CD4-positive, CD25-positive, alpha-beta regulatory T cell (primary cell): ENCODE results near the gene CAMKMT. TPM values are rescaled to one million over a fixed set of nuclear protein-coding genes. Genes with fewer than 3 reads are reported as not detected.

Experiments used
- ATAC-seq, 2 donors: fragments of 150-1000 bp; cut with Tn5 transposase; one replicate each; pipeline ENCODE4 v1.10.0; 2021; ENCODE audit warnings: low read depth in 2 of 2, moderate number of reproducible peaks in 2 of 2, moderate library complexity in 1 of 2
- DNase-seq, 3 donors: peaks; one replicate each; pipeline versions ENCODE4 v3.0.0 to v3.0.0-alpha.2; 2012 to 2022; ENCODE audit warnings: mixed read lengths in 1 of 3
- H3K27ac ChIP-seq: one replicate; pipeline ENCODE4 v1.7.0; 2013; ENCODE audit warnings: mild to moderate bottlenecking, low read length; ENCODE audit not compliant: insufficient read depth, poor library complexity, severe bottlenecking
- H3K27me3 ChIP-seq: one replicate; pipeline ENCODE4 v1.7.0; 2013; ENCODE audit warnings: low read length; ENCODE audit not compliant: control insufficient read depth, insufficient read depth
- H3K36me3 ChIP-seq: one replicate; pipeline ENCODE4 v1.7.0; 2013; ENCODE audit warnings: mild to moderate bottlenecking, low read length, moderate library complexity; ENCODE audit not compliant: control insufficient read depth, insufficient read depth
- H3K4me1 ChIP-seq: 2 replicates; pipeline ENCODE4 v1.7.0; 2013; ENCODE audit warnings: mild to moderate bottlenecking, low read length; ENCODE audit not compliant: insufficient read depth, control insufficient read depth, poor library complexity, severe bottlenecking
- H3K4me3 ChIP-seq: one replicate; pipeline ENCODE4 v1.7.0; 2013; ENCODE audit warnings: low read depth, mild to moderate bottlenecking, low read length, moderate library complexity
- H3K9me3 ChIP-seq, 2 experiments: 1 replicate in 1 of 2; 2 replicates in 1 of 2; pipeline ENCODE4 v1.7.0; 2013; ENCODE audit warnings: low read length in 2 of 2, mild to moderate bottlenecking in 1 of 2, moderate library complexity in 1 of 2; ENCODE audit not compliant: control insufficient read depth in 2 of 2
- H3K27ac Mint-ChIP-seq, 3 donors: one replicate each; pipeline ENCODE4 v1.8.0; 2020 to 2022; ENCODE audit warnings: mild to moderate bottlenecking in 3 of 3, mixed read lengths in 3 of 3, moderate library complexity in 2 of 3
- H3K27me3 Mint-ChIP-seq: one replicate; pipeline ENCODE4 v1.8.0; 2022; ENCODE audit warnings: mild to moderate bottlenecking, mixed read lengths
- H3K36me3 Mint-ChIP-seq: one replicate; pipeline ENCODE4 v1.8.0; 2020; ENCODE audit warnings: mixed read lengths
- H3K4me1 Mint-ChIP-seq, 4 donors: one replicate each; pipeline ENCODE4 v1.8.0; 2020 to 2022; ENCODE audit warnings: mixed read lengths in 4 of 4, mild to moderate bottlenecking in 1 of 4
- H3K4me3 Mint-ChIP-seq, 4 donors: one replicate each; pipeline ENCODE4 v1.8.0; 2020 to 2022; ENCODE audit warnings: mild to moderate bottlenecking in 4 of 4, mixed read lengths in 4 of 4, moderate library complexity in 3 of 4
- H3K9me3 Mint-ChIP-seq, 7 donors: one replicate each; pipeline ENCODE4 v1.8.0; 2020 to 2022; ENCODE audit warnings: mixed read lengths in 7 of 7, mild to moderate bottlenecking in 3 of 7, moderate library complexity in 2 of 7
- polyA plus RNA-seq, 4 donors: library from polyadenylated mRNA; unstranded; fragments of 300-500 nt; fragmentation: Illumina TruSeq; gene quantifications; one replicate each; pipeline ENCODE4 v1.2.3, GENCODE V29; 2021
- total RNA-seq: library from RNA; stranded (reverse); gene quantifications from one replicate; pipeline ENCODE4 v1.2.3, GENCODE V29; 2022

The CAMKMT gene
- total and polyA plus RNA-seq, 5 donors from 2014 or later, result 17.6 to 27.6 (median 19.5) TPM

DNA sequence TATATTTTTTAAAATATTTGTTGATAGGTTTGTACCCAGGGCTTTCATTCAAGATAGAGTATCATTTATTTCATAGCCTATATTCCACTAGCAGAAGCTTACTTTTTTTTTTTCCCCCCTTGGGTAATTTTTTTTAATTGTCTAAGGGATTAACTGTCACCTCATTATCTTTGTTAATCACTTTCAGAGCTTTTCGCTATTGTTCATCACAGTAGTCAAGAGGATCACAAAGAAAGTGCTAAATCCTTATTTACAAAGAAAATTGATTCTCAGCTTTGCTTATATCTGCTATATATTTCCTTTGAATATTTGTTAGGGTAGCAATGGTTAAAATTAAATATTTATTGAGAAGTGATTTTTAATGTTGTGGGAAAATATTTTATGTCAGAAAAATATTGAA is 59.0 kb downstream of the CAMKMT start:
- DNase-seq (no peak), ATAC-seq (no peak)
- H3K36me3 Mint-ChIP-seq, result peaks cover 25% of the 10 kb centered on the region
- H3K4me1 Mint-ChIP-seq, result peaks cover 0 to 12% (median 7%) of the 10 kb centered on the region in 4 donors
- Histone ChIP-seq H3K36me3 (no peaks in the 10 kb centered on the region), H3K27ac (no peak overlapping the region), H3K27me3 (no peaks in the 10 kb centered on the region), H3K4me1 (no peaks in the 10 kb centered on the region), H3K4me3 (no peak overlapping the region), H3K9me3 (no peaks in the 10 kb centered on the region)
- no peaks in the 10 kb centered on the region for H3K27me3 Mint-ChIP-seq
- H3K9me3 Mint-ChIP-seq, result no peaks in the 10 kb centered on the region
- no peak overlapping the region for H3K4me3 Mint-ChIP-seq
- H3K27ac Mint-ChIP-seq, result no peak overlapping the region

DNA sequence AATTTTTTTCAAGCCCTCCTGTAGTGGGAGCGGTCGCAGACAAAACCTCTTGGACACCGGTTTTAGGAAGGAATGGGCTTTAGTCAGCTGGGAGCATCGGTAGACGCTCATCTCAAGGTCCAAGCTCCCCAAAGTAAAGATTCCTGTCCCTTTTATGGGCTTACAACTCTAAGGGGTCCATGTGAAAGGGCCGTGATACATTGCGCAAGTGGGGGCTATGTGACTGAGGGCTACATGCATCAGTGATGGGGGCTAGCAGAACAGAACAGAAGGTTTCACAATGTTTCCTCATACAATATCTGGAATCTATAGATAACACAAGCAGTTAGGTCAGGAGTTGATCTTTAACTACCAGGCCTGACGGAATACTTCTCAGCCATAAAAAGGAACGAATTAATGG is 62.5 kb downstream of the CAMKMT start:
- Mint-ChIP-seq H3K27ac (no peak overlapping the region), H3K4me1 (peaks cover 0 to 9% (median 0%) of the 10 kb centered on the region in 4 donors), H3K4me3 (no peak overlapping the region), H3K9me3 (peaks cover 0 to 2% (median 0%) of the 10 kb centered on the region in 7 donors), H3K27me3 (no peaks in the 10 kb centered on the region), H3K36me3 (peaks cover 35% of the 10 kb centered on the region)
- Histone ChIP-seq H3K9me3 (no peaks in the 10 kb centered on the region), H3K4me1 (no peaks in the 10 kb centered on the region), H3K27ac (no peak overlapping the region), H3K36me3 (no peaks in the 10 kb centered on the region), H3K27me3 (no peaks in the 10 kb centered on the region), H3K4me3 (no peak overlapping the region)
- DNase-seq (no peak), ATAC-seq (no peak)

DNA sequence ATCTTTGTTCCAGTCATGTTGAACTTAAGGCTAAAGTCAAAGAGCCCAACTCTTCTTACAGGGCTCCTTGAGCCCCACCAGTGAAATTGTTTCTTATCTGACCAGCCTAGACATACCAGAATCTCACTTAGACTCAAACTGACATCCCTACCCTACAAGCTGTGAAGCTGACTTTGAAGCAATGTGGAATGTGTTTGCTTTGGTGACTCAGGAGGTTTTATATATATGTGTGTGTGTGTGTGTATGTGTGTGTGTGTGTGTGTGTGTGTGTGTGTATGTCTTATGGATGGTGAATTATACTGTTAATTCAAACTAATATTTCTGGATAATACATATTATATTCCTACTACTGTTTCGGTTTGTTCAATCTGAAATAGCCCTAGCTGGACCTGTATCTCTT is 67.3 kb downstream of the CAMKMT start:
- Mint-ChIP-seq H3K36me3 (peaks cover 20% of the 10 kb centered on the region), H3K27ac (no peak overlapping the region), H3K4me3 (no peak overlapping the region), H3K27me3 (no peaks in the 10 kb centered on the region), H3K9me3 (peaks cover 0 to 2% (median 0%) of the 10 kb centered on the region in 7 donors), H3K4me1 (peaks cover 6 to 14% (median 12%) of the 10 kb centered on the region in 4 donors)
- no peak overlapping the region for H3K4me3 ChIP-seq
- DNase-seq, result no peak
- no peaks in the 10 kb centered on the region for H3K4me1 ChIP-seq
- ATAC-seq, result no peak
- H3K9me3 ChIP-seq, result no peaks in the 10 kb centered on the region
- no peaks in the 10 kb centered on the region for H3K27me3 ChIP-seq
- no peaks in the 10 kb centered on the region for H3K36me3 ChIP-seq
- H3K27ac ChIP-seq, result no peak overlapping the region

DNA sequence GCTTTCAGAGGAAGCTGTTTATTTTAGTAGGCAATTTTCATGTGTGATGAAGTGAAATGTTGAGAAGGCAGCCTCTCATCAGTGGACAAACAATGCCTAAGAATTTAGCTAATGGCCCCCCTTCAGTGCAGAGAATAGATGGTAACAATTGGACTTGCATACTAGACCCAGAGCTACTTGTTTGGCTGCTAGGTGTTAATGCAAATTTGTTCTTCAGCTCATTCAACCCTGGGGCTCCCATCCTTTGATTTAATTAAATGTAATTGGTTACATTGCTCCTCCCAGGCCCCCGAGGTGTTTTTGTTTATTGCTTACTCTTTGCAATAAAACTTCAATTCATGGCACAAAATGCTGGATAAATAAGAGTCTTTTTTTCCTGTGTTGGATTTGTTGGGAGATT is 68.6 kb downstream of the CAMKMT start:
- H3K27ac ChIP-seq, result no peak overlapping the region
- H3K27me3 ChIP-seq, result no peaks in the 10 kb centered on the region
- H3K4me3 Mint-ChIP-seq, result no peak overlapping the region
- ATAC-seq (no peak), DNase-seq (no peak)
- H3K4me3 ChIP-seq, result no peak overlapping the region
- H3K36me3 Mint-ChIP-seq, result peaks cover 19% of the 10 kb centered on the region
- no peaks in the 10 kb centered on the region for H3K4me1 ChIP-seq
- H3K27ac Mint-ChIP-seq, result peak overlapping the region in 1 of 3 donors; percentile 21
- no peaks in the 10 kb centered on the region for H3K9me3 ChIP-seq
- H3K9me3 Mint-ChIP-seq, result peaks cover 0 to 2% (median 0%) of the 10 kb centered on the region in 7 donors
- no peaks in the 10 kb centered on the region for H3K36me3 ChIP-seq
- no peaks in the 10 kb centered on the region for H3K27me3 Mint-ChIP-seq
- H3K4me1 Mint-ChIP-seq, result peaks cover 9 to 14% (median 11%) of the 10 kb centered on the region in 4 donors

DNA sequence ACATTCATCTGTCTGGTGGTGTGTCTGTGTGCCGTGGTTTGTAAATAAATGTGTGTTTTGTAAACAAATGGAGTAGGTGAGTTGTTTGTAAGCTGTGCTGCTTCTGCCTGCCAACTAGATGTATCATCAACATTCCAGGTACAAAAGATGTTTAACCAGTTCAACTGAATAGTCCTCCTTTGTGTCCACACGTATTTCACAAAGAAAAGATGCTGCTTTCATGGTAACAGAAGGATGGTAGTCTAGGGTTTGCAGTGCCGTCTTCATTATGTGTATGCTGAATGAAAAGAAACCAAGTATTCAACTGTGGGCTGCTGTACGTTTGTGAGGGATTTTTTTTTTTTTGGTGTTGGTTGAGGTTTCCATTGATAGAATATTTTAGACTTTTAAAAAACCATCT is 72.1 kb downstream of the CAMKMT start:
- H3K27ac ChIP-seq, result no peak overlapping the region
- peaks cover 9 to 14% (median 11%) of the 10 kb centered on the region in 4 donors for H3K4me1 Mint-ChIP-seq
- H3K9me3 Mint-ChIP-seq, result no peaks in the 10 kb centered on the region
- H3K36me3 Mint-ChIP-seq, result peaks cover 8% of the 10 kb centered on the region
- H3K36me3 ChIP-seq, result no peaks in the 10 kb centered on the region
- no peak overlapping the region for H3K4me3 Mint-ChIP-seq
- DNase-seq, result no peak
- no peaks in the 10 kb centered on the region for H3K27me3 Mint-ChIP-seq
- H3K4me3 ChIP-seq, result no peak overlapping the region
- H3K27me3 ChIP-seq, result no peaks in the 10 kb centered on the region
- no peak overlapping the region for H3K27ac Mint-ChIP-seq
- no peak for ATAC-seq
- H3K4me1 ChIP-seq, result no peaks in the 10 kb centered on the region
- no peaks in the 10 kb centered on the region for H3K9me3 ChIP-seq

DNA sequence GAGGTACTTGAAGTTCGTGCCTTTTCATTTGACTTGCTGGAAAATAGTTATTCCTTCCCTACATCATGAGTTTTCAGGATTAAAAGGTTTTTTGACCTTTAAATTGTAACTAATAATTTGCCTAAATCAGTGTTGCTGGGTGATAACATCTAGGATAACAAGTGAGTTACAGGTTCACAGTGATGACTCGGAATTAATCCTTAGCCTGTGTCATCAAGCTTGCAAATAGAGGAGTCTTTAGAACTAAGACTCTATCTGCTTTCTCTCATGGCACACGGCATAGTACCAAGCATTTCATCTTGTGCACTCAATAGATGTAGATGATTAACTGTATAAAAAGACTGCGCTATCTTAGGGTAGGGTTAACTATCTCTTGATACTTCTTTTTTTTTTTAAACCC is 79.5 kb downstream of the CAMKMT start:
- Histone ChIP-seq H3K4me3 (no peak overlapping the region), H3K27me3 (no peaks in the 10 kb centered on the region), H3K4me1 (no peaks in the 10 kb centered on the region), H3K36me3 (peaks cover 2% of the 10 kb centered on the region), H3K9me3 (no peaks in the 10 kb centered on the region), H3K27ac (no peak overlapping the region)
- DNase-seq (no peak), ATAC-seq (no peak)
- peaks cover 31% of the 10 kb centered on the region for H3K36me3 Mint-ChIP-seq
- peaks cover 0 to 5% (median under 1%) of the 10 kb centered on the region in 4 donors for H3K4me1 Mint-ChIP-seq
- no peak overlapping the region for H3K4me3 Mint-ChIP-seq
- H3K27ac Mint-ChIP-seq, result no peak overlapping the region
- H3K27me3 Mint-ChIP-seq, result no peaks in the 10 kb centered on the region
- peaks cover 0 to 3% (median 0%) of the 10 kb centered on the region in 7 donors for H3K9me3 Mint-ChIP-seq

DNA sequence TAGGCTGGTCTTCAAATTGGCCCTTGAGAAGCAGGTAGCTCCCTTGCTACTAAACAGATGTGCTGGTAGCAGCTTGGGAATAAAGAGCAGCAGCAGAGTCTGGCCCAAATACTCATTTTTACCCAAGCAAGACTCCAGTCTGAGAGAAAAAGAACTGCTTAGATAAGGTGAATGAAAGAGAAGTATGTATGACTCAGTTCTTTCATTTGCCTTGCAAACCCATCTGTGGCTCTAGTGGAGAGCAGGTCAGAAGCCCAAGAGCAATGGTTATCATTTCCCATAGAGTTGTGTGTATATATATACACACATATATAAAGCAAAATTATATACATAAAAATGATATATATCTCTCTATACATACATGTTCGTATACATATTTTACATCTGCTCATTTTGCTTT is 80.3 kb downstream of the CAMKMT start:
- peaks cover 0 to 3% (median 0%) of the 10 kb centered on the region in 7 donors for H3K9me3 Mint-ChIP-seq
- peaks cover 2% of the 10 kb centered on the region for H3K36me3 ChIP-seq
- no peak overlapping the region for H3K27ac ChIP-seq
- H3K4me3 ChIP-seq, result no peak overlapping the region
- ATAC-seq (no peak), DNase-seq (no peak)
- no peaks in the 10 kb centered on the region for H3K27me3 Mint-ChIP-seq
- no peaks in the 10 kb centered on the region for H3K9me3 ChIP-seq
- H3K27ac Mint-ChIP-seq, result no peak overlapping the region
- H3K4me1 Mint-ChIP-seq, result peaks cover 0 to 5% (median under 1%) of the 10 kb centered on the region in 4 donors
- peaks cover 36% of the 10 kb centered on the region for H3K36me3 Mint-ChIP-seq
- no peaks in the 10 kb centered on the region for H3K4me1 ChIP-seq
- H3K27me3 ChIP-seq, result no peaks in the 10 kb centered on the region
- H3K4me3 Mint-ChIP-seq, result no peak overlapping the region

DNA sequence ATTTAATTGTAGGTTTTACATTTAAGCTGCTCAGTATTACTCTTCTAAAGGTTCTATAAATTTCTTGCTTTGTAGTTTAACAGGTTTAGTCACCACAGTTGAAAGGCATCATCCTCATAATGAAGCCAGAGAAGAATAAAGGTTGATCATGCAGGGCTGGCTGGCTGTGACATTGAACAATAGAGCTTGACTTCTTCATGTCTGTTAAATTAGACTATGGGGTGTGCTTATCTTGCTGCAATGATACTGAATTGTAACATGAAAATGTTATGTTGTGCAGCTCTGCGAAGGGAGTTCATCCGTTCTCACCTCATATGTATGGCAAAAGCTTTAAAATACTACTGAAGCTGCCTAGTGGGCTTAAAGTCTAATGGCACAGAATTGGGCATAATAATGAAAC is 81.8 kb downstream of the CAMKMT start:
- DNase-seq (no peak), ATAC-seq (no peak)
- Mint-ChIP-seq H3K4me1 (peaks cover 0 to 13% (median 2%) of the 10 kb centered on the region in 4 donors), H3K36me3 (peaks cover 36% of the 10 kb centered on the region), H3K27ac (no peak overlapping the region), H3K4me3 (no peak overlapping the region), H3K27me3 (no peaks in the 10 kb centered on the region), H3K9me3 (peaks cover 0 to 3% (median 0%) of the 10 kb centered on the region in 7 donors)
- H3K36me3 ChIP-seq, result peaks cover 2% of the 10 kb centered on the region
- H3K27ac ChIP-seq, result no peak overlapping the region
- no peaks in the 10 kb centered on the region for H3K27me3 ChIP-seq
- no peaks in the 10 kb centered on the region for H3K9me3 ChIP-seq
- H3K4me3 ChIP-seq, result no peak overlapping the region
- no peaks in the 10 kb centered on the region for H3K4me1 ChIP-seq
